ENCODE measurements around the gene RNF8. TPM values are rescaled to one million over a fixed set of nuclear protein-coding genes. Genes with fewer than 3 reads are reported as not detected.

The RNF8 gene
- total RNA-seq, 1 donor from 2014 or later, result 33.3 TPM

DNA sequence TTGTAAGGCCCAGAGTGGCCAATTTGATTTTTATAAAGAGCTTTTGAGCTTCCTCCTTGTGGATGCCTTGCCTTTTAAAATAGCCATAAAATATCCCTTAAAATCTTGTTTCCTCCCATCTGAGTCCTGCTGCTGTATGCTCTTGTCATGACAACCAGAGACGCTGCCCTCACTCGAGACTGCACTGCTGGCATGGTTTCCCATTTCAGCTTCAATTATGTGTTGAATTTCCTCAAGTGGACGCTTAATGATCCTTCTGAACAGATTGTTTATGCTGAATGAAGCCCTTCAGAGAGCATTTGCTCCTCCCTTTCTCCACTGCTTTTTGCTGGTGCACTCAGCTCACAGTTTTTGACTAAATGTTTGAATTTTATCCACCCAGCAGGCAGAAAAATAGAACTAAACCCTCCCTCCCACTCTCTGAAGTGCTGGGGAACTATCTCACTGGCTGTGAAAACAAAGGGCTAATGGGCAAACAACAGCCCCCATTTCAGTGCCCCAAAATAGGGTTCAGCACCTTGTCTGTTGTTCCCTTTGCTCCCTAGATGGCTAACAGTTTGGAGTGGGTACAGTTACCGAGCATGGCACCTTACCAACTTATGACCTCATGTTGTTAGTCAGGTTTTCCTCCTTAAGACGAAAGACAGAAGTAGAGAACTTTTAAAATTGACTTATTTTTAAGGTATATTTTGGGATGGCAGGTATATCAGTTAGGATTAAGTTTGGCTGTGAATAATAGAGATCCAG is 45.5 kb upstream of the RNF8 start:
- H3K27ac Mint-ChIP-seq (ENCODE audit: unreplicated experiment), result peak overlapping the region; percentile 2
- TF ChIP-seq, protein P1, sequence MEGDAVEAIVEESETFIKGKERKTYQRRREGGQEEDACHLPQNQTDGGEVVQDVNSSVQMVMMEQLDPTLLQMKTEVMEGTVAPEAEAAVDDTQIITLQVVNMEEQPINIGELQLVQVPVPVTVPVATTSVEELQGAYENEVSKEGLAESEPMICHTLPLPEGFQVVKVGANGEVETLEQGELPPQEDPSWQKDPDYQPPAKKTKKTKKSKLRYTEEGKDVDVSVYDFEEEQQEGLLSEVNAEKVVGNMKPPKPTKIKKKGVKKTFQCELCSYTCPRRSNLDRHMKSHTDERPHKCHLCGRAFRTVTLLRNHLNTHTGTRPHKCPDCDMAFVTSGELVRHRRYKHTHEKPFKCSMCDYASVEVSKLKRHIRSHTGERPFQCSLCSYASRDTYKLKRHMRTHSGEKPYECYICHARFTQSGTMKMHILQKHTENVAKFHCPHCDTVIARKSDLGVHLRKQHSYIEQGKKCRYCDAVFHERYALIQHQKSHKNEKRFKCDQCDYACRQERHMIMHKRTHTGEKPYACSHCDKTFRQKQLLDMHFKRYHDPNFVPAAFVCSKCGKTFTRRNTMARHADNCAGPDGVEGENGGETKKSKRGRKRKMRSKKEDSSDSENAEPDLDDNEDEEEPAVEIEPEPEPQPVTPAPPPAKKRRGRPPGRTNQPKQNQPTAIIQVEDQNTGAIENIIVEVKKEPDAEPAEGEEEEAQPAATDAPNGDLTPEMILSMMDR (conservative IDR thresholded peaks at IDR 0.05), result no peak
- peaks cover 33% of the 10 kb centered on the region for H3K4me1 Mint-ChIP-seq
- no peak for DNase-seq (ENCODE audit: low read depth, low spot score)
- no peaks in the 10 kb centered on the region for H3K9me3 Mint-ChIP-seq
- no peaks in the 10 kb centered on the region for H3K27me3 Mint-ChIP-seq (ENCODE audit: low read depth)
- peaks cover 2% of the 10 kb centered on the region for H3K36me3 Mint-ChIP-seq (ENCODE audit: low read depth)
- H3K4me3 Mint-ChIP-seq, result no peak overlapping the region

DNA sequence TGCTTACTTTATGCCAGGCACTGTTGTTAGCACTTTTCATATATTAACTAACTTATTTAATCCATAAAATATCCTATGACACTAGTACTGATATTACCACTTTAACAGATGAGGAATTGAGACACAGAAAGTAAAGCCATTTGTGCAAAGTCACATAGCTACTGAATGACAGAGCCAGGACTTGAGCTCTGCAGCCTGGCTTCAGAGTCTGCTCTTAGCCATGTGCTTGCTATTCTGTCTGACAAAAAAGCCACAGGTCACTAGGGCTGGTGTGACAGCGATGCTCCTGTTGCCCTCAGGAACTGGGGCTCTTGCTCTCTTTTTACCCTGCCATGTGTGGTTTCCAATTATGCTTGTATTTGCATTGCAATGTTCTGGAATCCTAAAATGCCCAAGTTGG is 44.7 kb upstream of the RNF8 start:
- DNase-seq (ENCODE audit: low read depth, low spot score), result no peak
- TF ChIP-seq, protein P1 (conservative IDR thresholded peaks at IDR 0.05), result no peak
- H3K4me1 Mint-ChIP-seq, result peaks cover 33% of the 10 kb centered on the region
- H3K36me3 Mint-ChIP-seq (ENCODE audit: low read depth), result peaks cover 8% of the 10 kb centered on the region
- no peaks in the 10 kb centered on the region for H3K27me3 Mint-ChIP-seq (ENCODE audit: low read depth)
- no peak overlapping the region for H3K4me3 Mint-ChIP-seq
- no peaks in the 10 kb centered on the region for H3K9me3 Mint-ChIP-seq
- no peak overlapping the region for H3K27ac Mint-ChIP-seq (ENCODE audit: unreplicated experiment)

DNA sequence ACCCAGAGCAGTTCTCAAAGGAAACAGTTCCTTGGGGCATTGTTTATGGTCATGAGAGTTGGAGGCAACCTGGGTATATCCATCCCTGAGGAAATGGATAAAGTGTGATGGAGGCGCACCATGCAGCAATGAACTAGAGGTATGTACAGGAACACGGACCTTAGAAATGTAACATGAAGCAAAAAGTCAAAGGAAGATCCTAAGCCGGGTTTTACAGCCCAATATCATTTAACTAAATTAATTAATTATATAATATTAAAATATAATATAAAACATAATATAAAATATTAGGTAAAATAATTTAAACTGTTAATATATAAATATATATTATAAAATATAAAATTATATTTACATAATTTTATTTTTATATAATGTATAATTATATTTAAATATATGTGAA is 44.1 kb upstream of the RNF8 start:
- Mint-ChIP-seq H3K27me3 (ENCODE audit: low read depth) (no peaks in the 10 kb centered on the region), H3K4me3 (no peak overlapping the region), H3K4me1 (peaks cover 33% of the 10 kb centered on the region)

DNA sequence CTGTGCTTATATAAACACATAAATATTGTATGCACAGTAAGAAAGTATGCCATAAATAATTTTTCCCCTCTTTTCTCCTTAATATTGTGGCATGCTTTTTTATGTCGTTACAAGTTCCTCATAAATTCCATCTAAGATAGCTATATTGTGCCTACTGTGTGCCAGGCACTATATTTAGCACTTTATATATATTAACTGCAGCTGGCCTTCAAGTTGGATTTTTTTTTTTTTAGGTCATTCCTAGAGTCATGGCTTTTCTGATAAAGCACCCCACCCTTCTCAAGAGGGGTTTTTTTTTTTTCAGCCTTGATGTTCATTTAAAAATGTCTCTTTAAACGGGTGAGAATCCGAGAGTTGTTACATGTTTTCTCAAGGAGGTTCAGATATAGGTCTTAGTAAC is 42.8 kb upstream of the RNF8 start:
- TF ChIP-seq, protein P1 (conservative IDR thresholded peaks at IDR 0.05), result no peak
- Mint-ChIP-seq H3K36me3 (ENCODE audit: low read depth) (peaks cover 15% of the 10 kb centered on the region), H3K4me1 (peaks cover 33% of the 10 kb centered on the region), H3K27ac (ENCODE audit: unreplicated experiment) (no peak overlapping the region), H3K9me3 (no peaks in the 10 kb centered on the region), H3K4me3 (no peak overlapping the region), H3K27me3 (ENCODE audit: low read depth) (no peaks in the 10 kb centered on the region)
- no peak for DNase-seq (ENCODE audit: low read depth, low spot score)

More for the DNA sequence above, 44.1 kb upstream of the RNF8 start:
- no peaks in the 10 kb centered on the region for H3K9me3 Mint-ChIP-seq
- H3K27ac Mint-ChIP-seq (ENCODE audit: unreplicated experiment), result no peak overlapping the region
- H3K36me3 Mint-ChIP-seq (ENCODE audit: low read depth), result peaks cover 12% of the 10 kb centered on the region
- DNase-seq (ENCODE audit: low read depth, low spot score), result no peak
- TF ChIP-seq, protein P1 (conservative IDR thresholded peaks at IDR 0.05), result no peak

DNA sequence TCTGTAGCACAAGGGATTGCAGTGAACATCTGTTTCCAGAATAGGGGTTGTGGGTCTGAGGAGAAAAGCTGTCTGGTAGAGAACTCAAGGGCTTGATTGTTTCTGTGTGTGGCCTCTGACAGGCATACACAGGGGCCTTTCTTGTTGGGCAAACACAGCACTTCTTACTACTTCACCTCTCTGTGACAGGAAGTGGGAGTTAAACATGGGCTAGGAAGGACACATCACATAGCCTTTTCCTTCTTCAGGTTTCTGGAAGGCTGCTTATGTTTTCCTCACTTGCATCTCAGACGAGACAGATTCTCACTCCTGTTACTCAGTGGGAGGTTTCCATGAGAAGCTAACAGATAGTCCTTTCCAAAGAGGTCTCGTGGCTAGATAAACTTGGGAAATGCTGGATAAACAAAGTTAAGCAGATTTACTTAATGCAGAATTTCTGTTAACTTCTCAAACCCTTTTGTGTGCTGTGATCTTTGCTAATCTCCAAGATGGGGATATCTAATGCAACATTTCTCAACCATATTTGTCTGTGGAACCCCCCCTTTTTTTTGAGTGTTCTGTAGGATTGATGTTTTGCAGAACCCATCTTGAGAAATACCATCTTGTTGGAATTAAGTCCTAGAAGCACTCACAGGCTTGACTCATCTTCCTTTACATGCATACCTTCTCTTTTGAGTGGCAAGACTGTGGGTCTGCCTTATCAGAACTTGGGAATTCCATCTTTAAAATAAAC is 41.9 kb upstream of the RNF8 start:
- Mint-ChIP-seq H3K27me3 (ENCODE audit: low read depth) (no peaks in the 10 kb centered on the region), H3K27ac (ENCODE audit: unreplicated experiment) (no peak overlapping the region), H3K36me3 (ENCODE audit: low read depth) (peaks cover 15% of the 10 kb centered on the region), H3K4me3 (peak overlapping the region; percentile 13), H3K9me3 (no peaks in the 10 kb centered on the region), H3K4me1 (peaks cover 33% of the 10 kb centered on the region)
- no peak for DNase-seq (ENCODE audit: low read depth, low spot score)
- TF ChIP-seq, protein P1 (conservative IDR thresholded peaks at IDR 0.05), result no peak

Measured in neural crest cell (in vitro differentiated cells).